ENCODE data around the gene ABCD1.

ABCD1 gene

DNA sequence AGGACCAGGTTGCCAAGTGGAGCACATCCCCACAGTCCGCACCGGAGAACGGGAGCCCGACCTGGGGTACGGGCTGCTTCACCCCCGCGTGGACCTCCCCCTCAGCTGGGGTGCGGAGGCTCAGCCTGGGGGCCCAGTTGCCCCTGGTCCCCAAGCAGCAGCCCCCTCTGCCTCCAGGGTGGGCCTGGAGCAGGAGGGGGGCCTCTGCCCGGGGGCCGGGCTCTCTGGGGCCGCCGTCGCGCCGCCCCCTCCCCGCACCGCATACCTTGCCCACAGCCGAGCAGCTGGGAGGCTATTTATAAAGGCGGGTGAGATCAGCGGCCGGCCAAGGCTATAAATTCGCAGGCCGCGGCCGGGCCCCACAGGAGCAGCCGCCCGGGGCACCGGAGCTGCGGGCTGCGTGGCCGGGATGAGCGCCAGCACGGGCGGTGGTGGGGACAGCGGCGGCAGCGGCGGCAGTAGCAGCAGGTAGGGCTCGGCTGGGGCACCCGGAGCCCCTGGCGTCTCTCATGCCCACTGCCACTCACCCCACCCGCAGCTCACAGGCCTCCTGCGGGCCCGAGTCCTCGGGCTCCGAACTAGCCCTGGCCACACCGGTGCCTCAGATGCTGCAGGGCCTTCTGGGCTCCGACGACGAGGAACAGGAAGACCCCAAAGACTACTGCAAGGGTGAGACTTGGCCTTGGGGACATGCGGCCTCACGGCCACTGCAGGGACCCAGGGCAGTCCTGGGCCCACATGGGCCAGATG, 56.2 kb downstream of the ABCD1 start, which contains the start of gene SRPK3:
Gene SRPK3 (plus strand): TSS at position 364 of the 750 bp plus-strand sequence. CDS start 46 bp downstream, at position 410.
- DNase-seq (ENCODE audit: low read depth in 1 of 2, low spot score in 1 of 2) = no peak
- no peak for TF ChIP-seq JUND (IDR thresholded peaks at IDR 0.05; ENCODE audit: low read depth)
- in situ Hi-C loops (cut with HindIII; ENCODE audit: low pct_unique_long_range_greater_than_20kb, low sequenced_read_pairs) = no loop called here

DNA sequence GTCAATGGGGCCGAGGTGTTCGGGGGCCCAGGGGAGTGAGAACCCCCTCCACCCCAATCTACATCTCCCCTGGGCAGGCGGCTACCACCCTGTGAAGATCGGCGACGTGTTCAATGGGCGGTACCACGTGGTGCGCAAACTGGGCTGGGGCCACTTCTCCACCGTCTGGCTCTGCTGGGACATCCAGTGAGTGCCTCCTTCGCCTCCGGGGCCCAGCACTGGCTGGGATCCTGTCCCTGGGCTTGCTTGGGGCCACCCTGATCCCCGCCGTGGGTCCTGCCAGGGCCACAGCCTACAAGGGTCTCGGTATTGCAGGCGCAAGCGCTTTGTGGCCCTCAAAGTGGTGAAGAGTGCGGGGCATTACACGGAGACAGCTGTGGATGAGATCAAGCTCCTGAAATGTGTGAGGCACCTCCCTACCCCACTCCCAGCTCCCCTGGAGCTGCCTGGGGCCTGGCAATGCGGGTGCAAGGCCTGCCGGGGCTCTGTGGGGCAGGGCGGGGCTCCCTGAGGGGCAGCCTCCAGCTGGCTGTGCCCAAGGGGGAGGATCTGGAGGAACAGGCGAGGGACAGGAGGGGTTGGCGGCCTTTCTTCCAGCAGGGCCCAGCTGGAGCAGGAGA, 56.9 kb downstream of the ABCD1 start:
- in situ Hi-C loops (cut with HindIII; ENCODE audit: low pct_unique_long_range_greater_than_20kb, low sequenced_read_pairs) = no loop called here
- TF ChIP-seq JUND (IDR thresholded peaks at IDR 0.05; ENCODE audit: low read depth) = no peak
- DNase-seq (ENCODE audit: low read depth in 1 of 2, low spot score in 1 of 2) = no peak

DNA sequence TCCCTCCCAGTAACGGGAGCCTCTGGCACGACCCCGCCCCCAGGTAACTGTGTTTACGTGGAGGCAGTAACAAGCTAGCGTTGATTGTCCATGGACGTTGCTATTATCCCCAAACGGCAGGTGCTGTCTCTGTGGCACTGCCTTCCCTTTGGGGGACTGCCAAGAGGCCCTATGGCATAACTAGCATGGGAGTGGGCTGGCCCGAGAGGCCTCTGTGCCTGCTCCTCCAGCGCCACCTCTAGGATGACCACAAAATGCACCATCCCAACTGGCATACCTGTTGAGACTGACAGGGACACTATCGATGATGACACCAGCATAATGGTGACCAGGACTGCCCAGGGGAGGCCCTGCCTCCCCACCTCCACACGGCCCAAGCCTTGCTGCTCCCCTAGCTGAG, 57.7 kb downstream of the ABCD1 start:
- in situ Hi-C loops (cut with HindIII; ENCODE audit: low pct_unique_long_range_greater_than_20kb, low sequenced_read_pairs) = no loop called here
- TF ChIP-seq JUND (IDR thresholded peaks at IDR 0.05; ENCODE audit: low read depth) = no peak
- peak in 1 of 2 experiments; percentile 6 for DNase-seq (ENCODE audit: low read depth in 1 of 2, low spot score in 1 of 2)

DNA sequence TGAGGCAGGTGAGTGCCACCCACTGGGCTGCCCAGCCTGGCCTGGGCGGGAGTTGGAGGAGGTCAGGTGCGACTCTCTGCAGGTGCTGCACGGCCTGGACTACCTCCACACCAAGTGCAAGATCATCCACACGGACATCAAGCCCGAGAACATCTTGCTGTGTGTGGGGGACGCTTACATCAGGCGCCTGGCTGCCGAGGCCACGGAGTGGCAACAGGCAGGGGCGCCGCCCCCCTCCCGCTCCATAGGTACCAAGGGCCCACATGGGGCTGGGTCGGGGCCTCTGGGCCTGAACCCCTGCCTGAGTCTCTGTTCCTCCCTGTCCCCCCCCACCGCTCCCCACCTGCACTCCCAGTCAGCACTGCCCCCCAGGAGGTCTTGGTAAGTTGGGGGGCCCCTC, 58.2 kb downstream of the ABCD1 start:
- no peak for TF ChIP-seq JUND (IDR thresholded peaks at IDR 0.05; ENCODE audit: low read depth)
- in situ Hi-C loops (cut with HindIII; ENCODE audit: low pct_unique_long_range_greater_than_20kb, low sequenced_read_pairs) = no loop called here
- DNase-seq (ENCODE audit: low read depth in 1 of 2, low spot score in 1 of 2) = no peak

DNA sequence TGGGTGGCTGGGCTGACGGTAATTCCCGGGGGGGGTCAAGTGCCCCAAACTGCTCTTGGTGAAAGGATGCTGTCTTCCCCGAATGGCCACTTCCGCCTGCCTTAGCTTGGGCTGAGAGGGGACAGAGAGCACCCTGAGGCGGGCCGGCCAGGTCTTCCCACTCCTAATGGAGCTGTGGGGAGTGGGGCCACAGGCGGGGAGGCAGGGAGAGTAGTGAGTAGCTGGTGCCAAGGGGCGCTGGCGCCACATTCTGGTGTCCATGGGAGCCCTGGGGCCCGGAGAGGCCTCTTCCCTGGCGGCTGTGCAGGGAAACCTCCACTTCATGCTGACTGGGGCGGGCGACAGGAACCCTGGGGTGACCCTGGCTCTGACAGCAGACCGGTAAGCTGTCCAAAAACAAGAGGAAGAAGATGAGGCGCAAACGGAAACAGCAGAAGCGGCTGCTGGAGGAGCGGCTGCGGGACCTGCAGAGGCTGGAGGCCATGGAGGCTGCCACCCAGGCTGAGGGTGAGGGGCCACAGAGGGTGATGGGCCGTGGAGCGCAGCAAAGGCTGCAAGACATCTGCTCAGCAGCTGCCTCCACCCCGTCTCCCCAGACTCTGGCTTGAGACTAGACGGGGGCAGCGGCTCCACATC, 58.8 kb downstream of the ABCD1 start:
- no peak for TF ChIP-seq JUND (IDR thresholded peaks at IDR 0.05; ENCODE audit: low read depth)
- in situ Hi-C loops (cut with HindIII; ENCODE audit: low pct_unique_long_range_greater_than_20kb, low sequenced_read_pairs) = no loop called here
- no peak for DNase-seq (ENCODE audit: low read depth in 1 of 2, low spot score in 1 of 2)

DNA sequence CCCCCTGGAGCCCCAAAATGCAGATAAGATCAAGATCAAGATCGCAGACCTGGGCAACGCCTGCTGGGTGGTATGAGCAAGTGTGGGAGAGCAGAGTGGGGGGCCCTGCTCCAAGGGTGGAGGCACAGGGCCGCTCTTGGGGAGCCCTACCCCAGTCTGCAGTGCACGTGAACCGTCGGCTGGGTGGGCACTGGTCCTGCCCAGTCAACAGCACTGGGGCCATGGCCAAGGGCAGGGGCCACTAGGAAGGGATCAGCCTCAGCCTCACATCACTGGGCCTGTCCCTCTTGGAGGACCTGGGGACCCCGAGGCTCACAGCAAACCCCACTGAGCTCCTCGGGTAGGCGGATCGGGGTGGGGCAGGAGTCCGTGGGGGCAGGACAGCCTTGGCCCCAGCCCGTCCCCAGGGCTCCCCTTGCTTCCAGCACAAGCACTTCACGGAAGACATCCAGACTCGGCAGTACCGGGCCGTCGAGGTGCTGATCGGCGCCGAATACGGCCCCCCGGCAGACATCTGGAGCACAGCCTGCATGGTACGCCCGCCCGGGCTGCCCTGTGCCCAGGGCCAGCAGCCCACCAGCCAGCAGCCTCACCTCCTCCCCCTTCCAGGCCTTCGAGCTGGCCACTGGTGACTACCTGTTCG, 59.8 kb downstream of the ABCD1 start:
- DNase-seq (ENCODE audit: low read depth in 1 of 2, low spot score in 1 of 2) = no peak
- TF ChIP-seq JUND (IDR thresholded peaks at IDR 0.05; ENCODE audit: low read depth) = no peak
- in situ Hi-C loops (cut with HindIII; ENCODE audit: low pct_unique_long_range_greater_than_20kb, low sequenced_read_pairs) = no loop called here

DNA sequence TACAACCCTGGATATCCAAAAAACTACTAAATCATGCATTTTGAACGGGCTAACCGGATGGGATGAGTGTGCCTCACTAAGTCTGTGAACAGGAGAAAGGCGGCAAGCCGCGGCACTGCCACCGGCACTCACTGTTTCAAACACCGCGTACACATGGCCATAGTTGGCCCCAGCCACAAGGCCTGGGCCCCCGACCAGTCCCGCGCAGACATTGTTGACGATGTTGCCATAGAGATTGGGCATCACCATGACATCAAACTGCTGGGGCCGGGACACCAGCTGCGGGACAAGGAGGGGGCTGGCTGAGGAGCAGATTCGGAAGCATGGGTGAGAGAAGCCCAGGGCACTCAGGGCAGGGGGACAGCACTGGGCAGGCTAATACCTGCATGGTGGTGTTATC, 62.0 kb downstream of the ABCD1 start:
- no peak for DNase-seq (ENCODE audit: low read depth in 1 of 2, low spot score in 1 of 2)
- TF ChIP-seq JUND (IDR thresholded peaks at IDR 0.05; ENCODE audit: low read depth) = no peak
- in situ Hi-C loops (cut with HindIII; ENCODE audit: low pct_unique_long_range_greater_than_20kb, low sequenced_read_pairs) = no loop called here

DNA sequence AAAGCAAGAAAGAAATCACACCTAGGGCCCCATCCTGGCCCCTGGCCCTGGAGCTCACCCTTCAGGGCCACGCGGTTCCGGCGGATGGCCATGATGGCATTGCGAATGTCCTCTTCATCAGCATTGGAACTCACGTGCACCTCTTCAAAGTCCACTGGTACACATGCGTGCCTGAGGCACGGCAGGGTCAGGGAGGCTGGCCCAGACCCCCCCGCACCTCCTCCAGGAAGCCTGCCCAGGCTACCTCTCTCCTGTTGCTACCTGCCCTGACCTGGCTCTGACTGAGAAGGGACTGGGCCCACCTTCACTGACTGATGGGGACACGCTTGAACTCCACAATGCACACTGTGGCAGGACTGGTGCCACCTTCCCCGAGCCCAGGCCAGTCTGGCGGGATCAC, 65.0 kb downstream of the ABCD1 start:
- DNase-seq (ENCODE audit: low read depth in 1 of 2, low spot score in 1 of 2) = no peak
- no peak for TF ChIP-seq JUND (IDR thresholded peaks at IDR 0.05; ENCODE audit: low read depth)

DNA sequence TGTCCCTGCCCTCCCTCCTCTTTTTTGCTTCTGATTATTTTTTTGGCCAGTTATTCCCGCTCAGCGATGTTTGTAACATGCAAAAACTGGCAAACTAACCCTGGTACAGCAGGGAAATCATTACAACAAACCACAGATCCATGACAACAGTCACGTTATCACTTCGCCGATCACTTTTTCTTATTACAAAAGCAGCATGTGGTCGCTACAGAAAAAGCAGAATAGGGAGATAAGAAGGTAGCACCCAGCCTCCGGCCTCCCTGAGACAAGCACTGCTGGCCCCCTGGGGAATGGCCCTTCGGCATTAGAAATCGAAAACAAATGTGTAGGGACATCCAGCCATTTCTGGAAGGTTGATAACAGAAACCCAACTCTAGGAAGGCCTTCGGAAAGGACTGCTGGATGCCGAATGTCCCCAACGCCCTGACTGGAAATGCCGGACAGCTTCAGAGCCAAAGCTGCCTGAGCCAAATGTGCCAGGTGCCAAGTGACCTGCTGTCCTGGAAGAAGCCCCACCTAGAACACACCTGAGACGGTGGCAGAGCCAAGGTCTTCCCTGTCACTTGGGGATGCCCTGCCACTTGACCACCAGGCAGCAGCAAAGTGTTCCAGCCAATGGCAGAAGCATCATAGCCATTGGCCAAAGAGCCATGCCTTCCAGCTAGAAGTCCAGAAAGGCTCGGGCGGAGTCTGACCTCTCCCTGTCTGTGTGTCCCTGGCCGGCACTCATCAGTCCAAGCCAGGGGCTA, 66.6 kb downstream of the ABCD1 start:
- no peak for DNase-seq (ENCODE audit: low read depth in 1 of 2, low spot score in 1 of 2)
- in situ Hi-C loops (cut with HindIII; ENCODE audit: low pct_unique_long_range_greater_than_20kb, low sequenced_read_pairs) = no loop called here
- no peak for TF ChIP-seq JUND (IDR thresholded peaks at IDR 0.05; ENCODE audit: low read depth)

More for the DNA sequence above, 65.0 kb downstream of the ABCD1 start:
- in situ Hi-C loops (cut with HindIII; ENCODE audit: low pct_unique_long_range_greater_than_20kb, low sequenced_read_pairs) = no loop called here

DNA sequence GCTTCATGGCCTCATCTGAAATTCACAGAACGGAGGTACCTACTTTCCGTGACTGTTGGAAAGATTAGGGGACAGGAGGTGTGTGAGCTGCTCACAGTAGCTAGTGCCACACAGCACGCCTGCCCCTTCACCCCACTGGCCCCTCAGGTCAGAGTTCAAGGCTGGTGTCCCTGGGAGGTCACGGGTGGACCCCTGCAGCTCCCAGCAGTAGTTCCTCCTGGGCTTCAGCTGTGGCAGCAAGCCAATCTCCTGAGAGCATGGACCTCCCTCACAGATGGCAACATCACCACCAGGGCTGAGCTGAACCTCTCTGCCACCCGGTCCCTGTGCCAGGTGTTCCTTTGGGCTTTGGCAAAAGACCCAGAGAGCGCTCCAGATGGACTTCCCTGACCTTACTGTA, 67.7 kb downstream of the ABCD1 start:
- in situ Hi-C loops (cut with HindIII; ENCODE audit: low pct_unique_long_range_greater_than_20kb, low sequenced_read_pairs) = no loop called here
- no peak for DNase-seq (ENCODE audit: low read depth in 1 of 2, low spot score in 1 of 2)
- TF ChIP-seq JUND (IDR thresholded peaks at IDR 0.05; ENCODE audit: low read depth) = no peak

DNA sequence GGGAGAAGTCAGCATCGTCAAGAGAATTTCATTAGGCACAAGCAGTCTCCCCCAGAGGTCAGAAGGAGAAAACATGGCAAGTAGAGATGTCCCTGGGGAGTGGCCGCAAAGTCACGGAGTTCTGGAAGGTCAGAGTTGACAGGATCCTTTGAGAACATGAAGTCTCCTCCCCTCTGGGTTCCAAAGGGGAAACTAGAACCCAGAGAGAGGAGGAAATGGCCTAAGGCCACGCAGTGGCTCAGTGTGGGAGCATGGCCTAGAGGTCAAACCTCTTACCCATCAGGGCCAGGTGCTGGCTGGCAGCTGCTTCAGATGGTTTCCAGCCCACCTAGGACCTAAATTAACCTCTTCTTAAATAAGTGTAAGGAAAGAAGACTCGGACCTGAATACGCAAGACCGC, 68.6 kb downstream of the ABCD1 start:
- no peak for DNase-seq (ENCODE audit: low read depth in 1 of 2, low spot score in 1 of 2)
- in situ Hi-C loops (cut with HindIII; ENCODE audit: low pct_unique_long_range_greater_than_20kb, low sequenced_read_pairs) = no loop called here
- no peak for TF ChIP-seq JUND (IDR thresholded peaks at IDR 0.05; ENCODE audit: low read depth)

All from T47D (cell line).